GM19351 (cell line): ENCODE measurements around the gene CXCR4.
A peak's percentile ranks its signal among the peaks of the same experiment; 100 is the strongest.
"Not testable (repeated sequence)": the region's sequence is repeated elsewhere in the genome, so short reads cannot be mapped to it uniquely, and the experiment has no call there.

ENCODE experiments used
- ATAC-seq: cut with Tn5 transposase; IDR thresholded peaks from one replicate; pipeline ENCODE4 v1.9.1; 2021; ENCODE audit warnings: mild to moderate bottlenecking, moderate library complexity; ENCODE audit not compliant: unreplicated experiment

The CXCR4 gene

GRCh38 chr2:136115183-136115761 lies 2.7 kb downstream of the CXCR4 start:
- no peak for ATAC-seq

GRCh38 chr2:136114382-136114781 lies 3.6 kb downstream of the CXCR4 start:
- no peak for ATAC-seq

GRCh38 chr2:136113209-136113971 lies 4.6 kb downstream of the CXCR4 start:
- no peak for ATAC-seq

DNA sequence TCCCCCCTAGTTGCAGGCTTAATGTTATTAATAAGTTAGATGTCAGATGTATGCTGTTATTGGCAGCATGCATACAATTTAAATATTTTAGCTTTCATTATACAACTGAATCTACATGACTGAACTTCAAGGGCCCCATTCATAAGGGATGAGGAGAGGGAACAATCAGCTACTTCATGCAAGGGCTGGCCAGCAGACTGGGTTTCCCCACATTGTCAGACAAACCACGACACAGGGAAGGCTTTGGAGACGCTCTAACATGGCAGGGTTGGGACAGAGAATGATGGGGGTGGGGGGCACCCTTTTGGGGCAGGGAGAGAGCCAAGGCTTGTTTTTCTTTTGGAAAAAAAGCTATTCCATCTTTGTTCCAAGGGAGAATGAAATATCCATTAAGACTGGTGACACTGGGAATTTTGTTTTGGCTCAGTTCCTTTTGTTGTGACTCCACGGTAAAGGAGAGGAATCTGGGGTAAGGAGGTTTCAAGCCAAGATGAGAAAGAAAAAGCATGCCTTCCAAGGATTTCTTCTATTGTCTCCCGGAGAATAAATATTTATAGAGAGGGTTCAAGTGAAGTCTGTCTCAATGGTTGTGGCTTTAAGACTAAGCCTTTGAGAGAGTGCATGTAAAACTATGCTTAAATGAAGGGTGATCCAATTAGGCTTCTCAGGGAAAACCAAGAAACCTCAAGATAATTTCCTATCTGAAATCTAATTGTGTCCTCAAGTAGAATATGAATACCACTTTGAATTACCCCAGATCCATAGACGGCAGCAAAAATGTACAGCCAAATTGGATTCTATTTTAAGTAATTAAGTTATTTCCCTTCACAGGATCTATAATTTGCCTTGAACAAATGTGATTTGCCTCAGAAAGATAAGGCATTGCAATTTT lies 5.4 kb downstream of the CXCR4 start:
- ATAC-seq = no peak

- ATAC-seq = no peak
Measured at GRCh38 chr2:136111711-136112110, 6.2 kb downstream of the CXCR4 start.

DNA sequence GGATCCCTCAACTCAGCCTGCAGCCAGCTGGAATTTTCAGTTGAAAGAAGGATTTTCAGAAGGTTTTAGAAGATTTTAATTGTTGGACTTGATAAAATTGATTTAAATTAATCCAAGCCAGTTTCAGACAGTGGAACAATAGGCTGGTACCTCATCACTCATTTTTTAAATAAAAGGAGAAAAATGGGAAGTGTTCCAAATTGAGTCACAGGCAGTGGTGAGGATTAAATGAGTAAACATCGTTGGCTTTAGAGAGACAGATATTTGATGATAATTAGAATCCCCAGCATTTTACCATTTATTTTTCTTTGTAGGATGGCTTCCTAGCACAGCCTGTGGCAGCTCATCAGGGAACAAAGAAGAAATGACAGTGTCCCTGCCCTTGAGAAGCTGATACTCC lies 7.4 kb downstream of the CXCR4 start:
- ATAC-seq = no peak

DNA sequence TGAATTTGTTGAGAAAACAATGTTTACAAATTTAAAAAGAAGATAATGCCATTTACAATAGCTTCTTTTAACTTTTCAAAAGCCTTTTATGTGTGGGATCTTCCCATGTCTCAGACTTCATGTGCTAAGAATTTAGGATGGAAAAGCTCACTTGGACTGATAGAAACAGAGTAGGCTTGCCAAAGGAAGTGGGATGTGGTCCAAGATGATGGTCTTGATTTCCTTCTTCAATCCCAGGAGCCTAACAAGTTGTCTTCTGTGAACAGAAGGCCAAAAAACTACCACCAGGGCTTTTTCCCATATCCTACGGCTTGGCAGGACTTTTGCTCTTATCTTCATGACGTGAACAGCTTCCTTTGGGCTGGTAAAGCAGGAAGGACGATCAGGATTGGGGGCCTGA lies 9.5 kb downstream of the CXCR4 start:
- ATAC-seq = no peak

DNA sequence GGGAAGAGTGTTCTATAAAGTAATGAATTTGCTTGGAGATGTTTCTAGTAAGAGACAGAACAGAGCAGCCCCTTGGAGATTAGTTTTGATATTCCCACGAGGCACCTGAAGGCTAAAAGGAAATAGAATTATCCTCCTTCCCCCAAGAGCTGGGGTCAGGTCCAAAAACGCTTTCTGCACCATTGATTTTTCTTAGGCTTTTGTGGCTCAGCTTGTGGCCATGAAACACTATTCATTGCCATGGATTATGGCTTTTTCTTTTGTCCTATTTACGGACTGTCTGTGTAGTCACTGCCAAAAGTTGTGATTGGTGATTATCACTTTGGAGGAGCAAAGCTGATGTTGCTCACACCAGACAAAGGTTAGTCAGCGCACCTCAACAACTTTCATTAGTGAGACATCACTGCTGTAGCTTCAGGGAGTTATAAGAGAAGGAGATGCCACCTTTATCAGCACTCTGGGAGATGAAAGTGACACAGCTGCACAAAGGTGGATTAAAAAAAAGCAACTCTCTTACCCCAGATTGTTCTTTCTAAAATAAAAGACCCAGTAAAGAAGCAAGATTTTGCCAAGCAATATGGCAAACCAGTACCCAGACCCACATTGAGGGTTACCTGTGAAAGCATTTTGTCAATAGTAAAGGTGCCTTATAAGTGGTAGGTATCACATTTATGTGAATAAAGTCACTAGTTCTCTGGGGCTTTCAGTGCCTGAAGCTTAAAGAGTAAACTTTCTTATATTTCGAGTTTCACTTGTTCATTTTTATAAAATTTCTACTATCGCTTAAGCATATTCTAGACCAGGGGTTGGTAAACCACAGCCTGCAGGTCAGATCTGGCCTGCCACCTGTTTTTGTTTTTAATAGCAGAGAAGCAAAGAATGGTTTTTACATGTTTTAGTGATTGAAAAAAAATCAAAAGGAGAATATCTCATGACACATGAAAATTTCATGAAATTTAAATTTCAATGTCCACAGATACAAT lies 10.6 kb downstream of the CXCR4 start:
- ATAC-seq = peak; percentile 81

DNA sequence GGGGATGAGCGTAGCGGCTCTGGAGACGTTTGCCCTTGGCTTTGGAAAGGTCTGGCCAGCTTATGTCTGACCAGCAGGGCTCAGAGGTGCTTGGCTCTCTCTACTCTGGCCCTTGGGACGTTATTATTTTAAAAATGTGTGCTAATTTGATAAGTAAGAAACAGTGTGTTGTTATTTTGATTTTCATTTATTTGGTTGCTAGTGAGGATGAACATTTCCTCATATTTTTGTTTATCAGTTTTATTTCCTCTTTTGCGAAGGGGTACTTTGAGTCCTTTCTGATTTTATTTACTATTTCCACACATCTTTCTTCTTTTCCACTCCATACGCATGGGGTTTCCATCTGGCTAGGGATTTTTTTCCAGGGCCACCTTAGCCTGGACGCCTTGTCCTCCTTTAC lies 11.4 kb downstream of the CXCR4 start:
- ATAC-seq = no peak

DNA sequence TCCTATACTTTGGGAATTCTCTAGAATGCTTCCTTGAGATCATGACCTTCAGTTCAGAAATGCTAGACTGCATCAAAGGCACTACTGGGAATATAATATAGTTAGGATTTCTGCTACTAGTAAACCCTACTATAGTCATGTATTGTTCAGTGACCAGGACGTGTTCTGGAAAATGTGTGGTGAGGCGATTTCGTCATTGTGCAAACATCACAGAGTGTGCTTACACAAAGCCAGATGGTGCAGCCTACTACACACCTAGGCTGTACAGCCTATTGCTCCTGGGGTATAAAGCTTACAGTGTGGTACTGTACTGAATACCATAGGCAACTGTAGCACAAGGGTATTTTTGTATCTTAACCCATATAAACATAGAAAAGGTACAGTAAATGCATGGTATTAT lies 13.0 kb downstream of the CXCR4 start:
- ATAC-seq = no peak

DNA sequence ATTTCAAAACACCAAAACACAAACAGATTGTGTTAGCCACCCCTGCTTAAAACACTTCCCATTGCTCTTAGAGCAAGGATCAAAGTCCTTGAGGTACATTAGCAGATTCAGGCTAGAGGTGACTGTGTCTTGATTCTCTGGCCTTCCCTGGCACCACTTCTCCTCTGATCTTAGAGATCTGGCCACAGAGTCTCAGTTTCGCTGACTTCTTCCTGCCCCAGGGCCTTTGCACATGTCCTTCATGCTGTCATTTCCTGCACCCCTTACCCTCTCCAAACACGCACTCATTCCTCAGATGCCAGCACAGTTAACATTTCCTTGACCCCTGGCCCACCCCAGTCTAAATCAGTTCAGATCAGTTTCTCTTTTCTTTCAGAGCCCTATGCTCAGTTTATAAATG lies 16.9 kb downstream of the CXCR4 start:
- no peak for ATAC-seq

- no peak for ATAC-seq
Measured at GRCh38 chr2:136098441-136098840, 19.5 kb downstream of the CXCR4 start.

DNA sequence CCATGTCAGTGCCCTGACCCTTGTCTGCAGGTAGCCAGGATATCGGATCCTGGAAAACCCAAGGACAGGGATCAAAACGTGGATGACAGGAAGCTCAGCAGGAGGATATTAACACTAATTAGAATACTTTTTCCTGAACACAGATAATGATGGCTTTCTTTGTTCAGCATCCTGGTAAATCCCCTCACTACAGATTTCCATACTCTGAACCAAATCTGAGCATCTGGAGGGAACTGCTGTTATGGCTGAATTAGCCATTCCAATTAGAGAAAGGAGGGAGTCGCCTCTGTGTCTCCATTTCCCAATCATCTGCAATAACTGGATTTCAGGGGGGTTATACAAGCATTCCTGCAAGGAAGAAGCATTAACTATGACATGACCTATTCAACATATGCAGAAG lies 24.4 kb downstream of the CXCR4 start:
- ATAC-seq = no peak

GRCh38 chr2:136091899-136092298 lies 26.1 kb downstream of the CXCR4 start:
- ATAC-seq = no peak

GRCh38 chr2:136087901-136088460 lies 30.0 kb downstream of the CXCR4 start:
- not testable (repeated sequence) for ATAC-seq

DNA sequence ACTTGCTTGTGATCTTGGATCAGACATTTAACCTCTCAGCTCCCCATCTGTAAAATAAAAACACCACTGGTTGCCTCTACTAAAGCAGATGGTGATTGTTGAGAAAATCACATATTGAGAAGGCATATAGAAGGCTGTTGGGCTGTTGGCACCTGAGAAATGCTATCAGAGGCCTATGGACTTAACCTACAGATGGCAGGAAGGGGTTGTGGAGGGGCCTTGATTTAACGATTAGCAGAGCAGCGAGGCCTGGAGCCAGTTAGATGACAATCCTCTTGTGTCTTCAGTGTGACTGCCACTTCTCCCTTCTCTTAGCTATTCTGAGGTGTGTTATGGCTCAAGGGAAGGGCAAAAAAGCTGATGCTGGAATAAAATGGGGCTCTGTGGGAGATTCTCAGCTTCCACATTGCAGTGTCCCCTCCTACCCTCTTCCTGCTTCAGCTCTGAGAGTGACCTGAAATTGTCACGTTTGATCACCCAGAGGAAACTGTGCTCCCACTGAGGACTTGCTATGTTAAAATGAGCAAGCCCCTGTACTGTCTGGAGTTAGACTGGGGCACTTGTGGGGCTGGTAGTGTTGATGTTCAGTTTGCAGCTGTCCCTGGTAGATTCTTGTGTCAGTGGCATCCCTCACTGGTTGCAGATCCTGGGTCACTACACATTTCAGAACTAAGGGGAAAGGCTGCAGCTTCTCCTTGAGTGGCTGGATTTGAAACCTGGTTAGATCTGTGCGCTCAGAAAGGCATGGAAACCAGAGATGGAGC lies 31.5 kb downstream of the CXCR4 start:
- ATAC-seq = no peak

- ATAC-seq = no peak
Measured at GRCh38 chr2:136085453-136086209, 32.3 kb downstream of the CXCR4 start.

DNA sequence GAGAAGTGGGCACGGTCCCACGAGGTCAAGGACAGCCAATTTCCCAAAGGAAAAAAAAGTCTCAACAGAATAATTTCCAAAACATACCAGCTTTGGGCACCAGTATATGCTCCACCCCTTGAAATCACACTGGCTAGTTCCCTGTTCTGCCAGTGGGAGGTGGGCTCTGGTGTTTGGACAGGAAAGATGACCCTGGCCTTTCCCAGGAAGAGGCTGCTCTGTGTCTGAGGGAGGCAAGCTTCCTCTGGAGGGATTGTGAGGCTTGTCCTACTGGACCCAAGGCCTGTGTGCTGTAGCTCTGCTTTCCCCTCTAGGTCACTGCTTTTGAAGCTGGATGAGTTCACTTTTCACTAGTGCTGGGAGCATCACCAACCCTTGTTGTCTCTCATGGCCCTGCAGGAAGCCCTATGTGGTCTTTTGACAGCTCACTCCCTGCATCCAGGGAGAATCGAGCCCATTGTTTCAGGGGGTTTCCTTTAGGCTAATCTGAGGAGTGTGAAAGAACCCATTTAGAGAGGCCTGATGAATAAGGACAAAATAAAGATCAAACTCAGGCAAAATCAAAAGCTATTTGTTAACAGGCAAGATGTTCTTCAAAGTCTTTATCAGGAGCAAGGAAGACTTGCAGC lies 36.3 kb downstream of the CXCR4 start:
- no peak for ATAC-seq
